ENCODE measurements around the gene ADAMTS8. TPM values are rescaled to one million over a fixed set of nuclear protein-coding genes. Genes with fewer than 3 reads are reported as not detected.

Gene ADAMTS8
- total and polyA plus RNA-seq, 4 donors: 0.02 to 0.08 (median 0.07) TPM; not detected in 1

GRCh38 chr11:130472434-130472961, 44.1 kb upstream of the ADAMTS8 start (continued):
- TF ChIP-seq ZBTB33 (IDR thresholded peaks at IDR 0.05) (no peak), MAX (IDR thresholded peaks at IDR 0.05) (no peak), SP1 (IDR thresholded peaks at IDR 0.05) (no peak), ATF3 (IDR thresholded peaks at IDR 0.05) (no peak), JUND (IDR thresholded peaks at IDR 0.05) (no peak), HNF4G (IDR thresholded peaks at IDR 0.05) (no peak), FOXA1 (IDR thresholded peaks at IDR 0.05) (no peak)

GRCh38 chr11:130471731-130472433, 43.5 kb upstream of the ADAMTS8 start:
- WGBS: 93% methylated on average over 11 of the region's 11 CpGs
- no peak for DNase-seq (ENCODE audit: low spot score)
- H3K4me3 ChIP-seq (ENCODE audit: low read depth in 1 of 3, low read length in 3 of 3): no peak overlapping the region

More at GRCh38 chr11:130471731-130472433, 43.5 kb upstream of the ADAMTS8 start:
- H3K27ac ChIP-seq (ENCODE audit: low read depth in 1 of 2, low read length in 2 of 2): no peak overlapping the region
- H3K9ac ChIP-seq (ENCODE audit: low read depth in 1 of 2, low read length in 2 of 2): no peak overlapping the region
- no peaks in the 10 kb centered on the region for H3K36me3 ChIP-seq (ENCODE audit: control insufficient read depth in 4 of 4, insufficient read depth in 3 of 4, low read depth in 1 of 4, low read length in 3 of 4)
- no peaks in the 10 kb centered on the region for H3K9me3 ChIP-seq (ENCODE audit: control insufficient read depth in 4 of 4, low read length in 3 of 4)
- H3K4me1 ChIP-seq (ENCODE audit: control insufficient read depth in 4 of 4, insufficient read depth in 4 of 4, low read length in 3 of 4): no peaks in the 10 kb centered on the region
- H3K27me3 ChIP-seq (ENCODE audit: control insufficient read depth in 4 of 4, insufficient read depth in 4 of 4, low read length in 3 of 4): no peaks in the 10 kb centered on the region
- TF ChIP-seq FOXA1 (IDR thresholded peaks at IDR 0.05): no peak
- TF ChIP-seq GABPA (IDR thresholded peaks at IDR 0.05 in 1 of 2, conservative IDR thresholded peaks at IDR 0.05 in 1 of 2): no peak
- no peak for TF ChIP-seq SP1 (IDR thresholded peaks at IDR 0.05)
- no peak for TF ChIP-seq TAF1 (conservative IDR thresholded peaks at IDR 0.05)
- no peak for TF ChIP-seq NR2F2 (IDR thresholded peaks at IDR 0.05)
- TF ChIP-seq HNF4A (conservative IDR thresholded peaks at IDR 0.05): no peak
- TF ChIP-seq HNF4G (IDR thresholded peaks at IDR 0.05): no peak
- no peak for TF ChIP-seq EGR1 (IDR thresholded peaks at IDR 0.05; ENCODE audit: low read depth in 2 of 2)
- TF ChIP-seq RAD21 (IDR thresholded peaks at IDR 0.05): no peak
- TF ChIP-seq JUND (IDR thresholded peaks at IDR 0.05): no peak
- TF ChIP-seq YY1 (IDR thresholded peaks at IDR 0.05): no peak
- TF ChIP-seq MAX (IDR thresholded peaks at IDR 0.05): no peak
- no peak for TF ChIP-seq ZBTB33 (IDR thresholded peaks at IDR 0.05)
- TF ChIP-seq REST (IDR thresholded peaks at IDR 0.05): no peak

Measured in liver (tissue), 9 donors.